ENCODE data around the gene COL9A1. TPM values are rescaled to one million over a fixed set of nuclear protein-coding genes. Genes with fewer than 3 reads are reported as not detected.
"Not testable (repeated sequence)": the region's sequence is repeated elsewhere in the genome, so short reads cannot be mapped to it uniquely, and the experiment has no call there.

Gene COL9A1
- total RNA-seq, 1 donor: not detected

DNA sequence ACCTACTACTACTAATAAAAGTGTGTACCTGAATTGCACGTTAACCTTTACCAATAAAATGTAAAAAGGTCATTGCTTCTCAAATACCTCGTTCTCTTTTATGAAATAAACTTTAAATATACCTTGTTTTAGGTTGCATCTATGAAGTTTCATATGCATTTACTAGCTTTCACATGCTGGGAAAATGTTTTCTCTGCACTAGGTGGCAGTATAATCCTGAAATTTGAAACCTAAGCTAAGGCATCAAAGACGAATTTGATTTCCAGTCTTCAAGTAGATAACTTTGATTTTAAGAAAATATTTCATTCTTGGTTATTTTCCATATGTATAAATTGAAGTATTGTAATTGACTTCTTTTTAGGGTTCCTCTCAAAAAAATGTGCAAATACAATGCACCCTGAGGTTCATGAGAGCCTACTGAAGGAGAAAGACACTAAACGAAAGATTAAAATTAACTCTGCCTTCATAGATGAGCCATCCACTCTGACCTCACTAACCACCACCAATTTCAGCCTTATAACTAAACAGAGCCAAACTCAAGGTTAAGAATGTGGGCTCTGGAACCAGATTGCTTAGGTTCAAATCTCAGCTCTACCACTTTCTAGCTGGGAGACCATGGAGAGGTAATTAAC is 7.3 kb upstream of the COL9A1 start:
- no peak overlapping the region for H3K4me3 ChIP-seq (ENCODE audit: low read depth, low read length)
- peak; percentile 63 for DNase-seq (ENCODE audit: low read depth)
- TF ChIP-seq, protein P1, sequence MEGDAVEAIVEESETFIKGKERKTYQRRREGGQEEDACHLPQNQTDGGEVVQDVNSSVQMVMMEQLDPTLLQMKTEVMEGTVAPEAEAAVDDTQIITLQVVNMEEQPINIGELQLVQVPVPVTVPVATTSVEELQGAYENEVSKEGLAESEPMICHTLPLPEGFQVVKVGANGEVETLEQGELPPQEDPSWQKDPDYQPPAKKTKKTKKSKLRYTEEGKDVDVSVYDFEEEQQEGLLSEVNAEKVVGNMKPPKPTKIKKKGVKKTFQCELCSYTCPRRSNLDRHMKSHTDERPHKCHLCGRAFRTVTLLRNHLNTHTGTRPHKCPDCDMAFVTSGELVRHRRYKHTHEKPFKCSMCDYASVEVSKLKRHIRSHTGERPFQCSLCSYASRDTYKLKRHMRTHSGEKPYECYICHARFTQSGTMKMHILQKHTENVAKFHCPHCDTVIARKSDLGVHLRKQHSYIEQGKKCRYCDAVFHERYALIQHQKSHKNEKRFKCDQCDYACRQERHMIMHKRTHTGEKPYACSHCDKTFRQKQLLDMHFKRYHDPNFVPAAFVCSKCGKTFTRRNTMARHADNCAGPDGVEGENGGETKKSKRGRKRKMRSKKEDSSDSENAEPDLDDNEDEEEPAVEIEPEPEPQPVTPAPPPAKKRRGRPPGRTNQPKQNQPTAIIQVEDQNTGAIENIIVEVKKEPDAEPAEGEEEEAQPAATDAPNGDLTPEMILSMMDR (IDR thresholded peaks at IDR 0.05; ENCODE audit: insufficient read depth, low read depth, low read length): peak; percentile 58

DNA sequence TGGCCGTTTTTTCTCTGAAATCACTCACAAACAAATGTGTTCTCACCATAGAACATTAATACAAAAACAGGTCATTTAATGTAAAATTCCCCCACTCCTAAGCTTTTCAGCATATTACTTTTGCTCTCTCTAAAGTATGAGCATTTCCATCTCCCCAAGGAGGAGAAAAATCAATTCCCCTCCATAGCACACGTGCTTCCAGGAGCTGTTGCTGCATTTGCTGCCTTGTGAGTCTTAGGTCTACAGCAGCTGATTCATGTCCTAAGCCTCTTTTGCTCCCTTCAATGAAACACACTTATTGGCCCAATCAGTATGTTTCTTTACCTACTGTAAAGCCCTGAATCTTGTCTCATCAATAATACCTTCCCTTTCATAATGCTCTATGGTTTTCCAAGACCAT is 6.4 kb upstream of the COL9A1 start:
- TF ChIP-seq, protein P1 (IDR thresholded peaks at IDR 0.05; ENCODE audit: insufficient read depth, low read depth, low read length): peak; percentile 4
- H3K4me3 ChIP-seq (ENCODE audit: low read depth, low read length): no peak overlapping the region
- DNase-seq (ENCODE audit: low read depth): no peak

DNA sequence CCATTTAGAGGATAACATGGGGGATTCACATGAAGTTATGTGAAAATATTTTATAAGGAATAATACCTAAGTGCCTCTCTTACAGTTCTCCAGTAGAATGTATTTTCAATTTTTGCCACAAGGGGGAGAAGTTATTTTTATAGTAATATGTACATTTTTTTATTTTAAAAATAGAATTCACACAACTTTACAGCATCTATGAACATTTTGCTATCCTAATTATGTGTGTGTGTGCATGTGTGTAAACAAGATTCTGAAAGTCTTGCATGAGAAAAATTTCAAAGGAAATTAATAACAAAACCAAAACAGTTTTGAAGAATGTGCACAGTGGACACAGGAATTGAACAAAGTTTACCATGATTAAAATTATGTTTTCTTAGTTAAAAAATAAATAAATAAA is 5.3 kb upstream of the COL9A1 start:
- H3K4me3 ChIP-seq (ENCODE audit: low read depth, low read length); DNase-seq (ENCODE audit: low read depth): not testable (repeated sequence)

DNA sequence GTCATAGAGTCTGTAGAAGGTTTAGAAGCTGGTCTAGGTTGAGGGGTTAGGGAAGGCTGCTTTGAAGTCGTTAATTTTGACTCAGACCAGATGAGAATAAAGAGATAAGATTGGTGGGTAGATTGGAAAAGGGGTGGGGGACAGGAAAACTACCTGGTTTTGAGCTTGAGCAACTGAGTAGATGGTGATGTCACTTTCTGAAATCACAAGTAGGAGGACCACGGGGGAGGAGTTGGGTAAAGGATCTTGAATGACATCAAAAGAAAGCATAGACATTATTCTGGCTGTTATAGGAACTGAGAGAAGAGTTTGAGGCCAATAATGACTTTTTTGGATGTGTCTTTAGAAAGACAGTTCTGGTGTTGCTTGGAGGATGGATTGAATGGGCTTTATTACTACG is 4.1 kb upstream of the COL9A1 start:
- TF ChIP-seq, protein P1 (IDR thresholded peaks at IDR 0.05; ENCODE audit: insufficient read depth, low read depth, low read length): no peak
- no peak overlapping the region for H3K4me3 ChIP-seq (ENCODE audit: low read depth, low read length)
- DNase-seq (ENCODE audit: low read depth): no peak

More for the DNA sequence above, 5.3 kb upstream of the COL9A1 start:
- TF ChIP-seq, protein P1 (IDR thresholded peaks at IDR 0.05; ENCODE audit: insufficient read depth, low read depth, low read length): peak; percentile 14

DNA sequence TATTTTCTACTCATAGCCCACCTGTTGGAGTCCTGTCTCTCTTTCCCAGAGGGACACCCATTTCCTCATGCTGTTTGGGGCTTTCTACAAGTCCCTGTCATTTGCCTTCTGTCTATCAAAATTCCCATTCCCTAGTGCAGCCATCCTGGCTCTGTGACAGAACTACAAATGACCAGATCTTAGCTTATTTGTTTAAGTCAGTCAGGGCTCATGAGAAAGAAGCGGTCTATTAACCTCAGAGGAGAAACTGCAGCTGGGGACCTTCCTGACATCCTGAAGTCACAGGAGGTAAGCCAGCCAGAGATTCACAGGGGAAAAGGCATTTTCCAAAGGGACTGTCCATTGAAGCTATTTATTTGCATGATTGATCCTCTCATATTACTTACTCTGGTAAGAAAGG is 1.7 kb upstream of the COL9A1 start:
- no peak for DNase-seq (ENCODE audit: low read depth)
- TF ChIP-seq, protein P1 (IDR thresholded peaks at IDR 0.05; ENCODE audit: insufficient read depth, low read depth, low read length): no peak
- no peak overlapping the region for H3K4me3 ChIP-seq (ENCODE audit: low read depth, low read length)

DNA sequence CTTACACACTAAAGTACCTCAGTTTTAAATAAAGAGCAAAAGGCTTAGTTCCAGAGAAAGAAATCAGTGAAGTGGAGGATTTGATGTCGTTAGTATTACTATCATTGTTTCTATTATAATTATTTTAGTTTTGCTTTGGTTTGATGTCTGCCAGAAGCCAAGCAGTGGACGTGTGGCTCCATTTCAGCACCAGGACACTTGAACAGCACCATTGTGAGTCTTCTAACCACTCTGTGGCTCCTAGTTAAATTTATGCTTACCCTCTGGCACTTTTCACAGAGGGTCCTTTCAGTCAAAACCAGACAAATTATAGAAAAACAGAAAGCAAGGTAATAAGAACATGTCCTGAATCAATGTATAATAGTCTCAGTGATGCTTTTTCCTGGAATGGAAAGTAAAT is 3.4 kb downstream of the COL9A1 start:
- DNase-seq (ENCODE audit: low read depth): peak; percentile 16
- TF ChIP-seq, protein P1 (IDR thresholded peaks at IDR 0.05; ENCODE audit: insufficient read depth, low read depth, low read length): no peak
- no peak overlapping the region for H3K4me3 ChIP-seq (ENCODE audit: low read depth, low read length)

DNA sequence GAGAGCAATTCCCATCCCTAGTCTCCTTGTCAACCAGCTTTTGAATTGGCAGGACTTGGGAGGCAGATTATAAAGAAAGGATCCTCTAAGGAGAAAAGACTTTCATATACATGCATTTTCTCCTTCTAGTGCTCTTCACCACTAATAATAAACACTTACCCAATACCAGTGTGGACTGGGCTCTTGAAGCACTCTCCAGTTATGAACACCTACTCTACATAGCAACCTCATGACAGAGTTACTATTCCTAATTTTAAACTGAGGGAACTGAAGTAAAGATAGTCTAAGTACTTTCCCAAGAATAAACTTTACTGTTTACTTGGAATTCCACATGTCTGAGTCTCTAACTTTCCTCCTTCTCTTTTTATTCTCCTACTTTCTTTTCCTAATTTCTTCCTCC is 4.8 kb downstream of the COL9A1 start:
- TF ChIP-seq, protein P1 (IDR thresholded peaks at IDR 0.05; ENCODE audit: insufficient read depth, low read depth, low read length): no peak
- H3K4me3 ChIP-seq (ENCODE audit: low read depth, low read length): no peak overlapping the region
- DNase-seq (ENCODE audit: low read depth): no peak

Measured in fibroblast of villous mesenchyme (primary cell).